Endothelial cell of umbilical vein (primary cell): ENCODE measurements around the gene TMEM222. TPM values are rescaled to one million over a fixed set of nuclear protein-coding genes. Genes with fewer than 3 reads are reported as not detected.

Experiments used
- BruUV-seq: library from RNA; stranded (reverse); fragments of 400-500 nt; replicated peaks from 2 replicates; lab custom pipeline; 2021; lab: Mats Ljungman, UMichigan
- CTCF ChIA-PET: fragments of 300-600, 350-600 bp; sonication (Branson Sonifier 250); formaldehyde crosslinking; loops from one replicate; lab custom pipeline; 2021; ENCODE audit warnings: antibody characterized with exemption, inconsistent platforms; lab: Charles Lee
- POLR2A ChIA-PET: fragments of 300-600, 350-600 bp; sonication (Branson Sonifier 250); formaldehyde crosslinking; loops from one replicate; lab custom pipeline; 2021; ENCODE audit warnings: antibody characterized with exemption, inconsistent platforms; lab: Charles Lee
- DNase-seq: peaks from one replicate; pipeline ENCODE4 v3.0.0-alpha.2; 2011; ENCODE audit warnings: low read depth, low spot score
- FAIRE-seq: peaks from 2 replicates; lab custom pipeline; 2011; peaks lifted over from hg19 to GRCh38; lab: Jason Lieb, UNC
- H2AFZ ChIP-seq: 2 replicates; pipeline ENCODE4 v1.6.0; 2012; ENCODE audit warnings: low read depth, low read length, control low read depth, inconsistent platforms
- H3K27ac ChIP-seq: 2 replicates; pipeline ENCODE4 v1.5.1; 2011; ENCODE audit warnings: low read depth, mild to moderate bottlenecking, control low read depth, low read length, moderate library complexity; ENCODE audit not compliant: insufficient read depth
- H3K27me3 ChIP-seq, 2 experiments: 2 replicates each; pipeline versions ENCODE4 v1.6.0 to v1.6.1; 2011; ENCODE audit warnings: low read length in 2 of 2, mixed read lengths in 1 of 2; ENCODE audit not compliant: control insufficient read depth in 2 of 2, insufficient read depth in 2 of 2
- H3K36me3 ChIP-seq, 2 experiments: 2 replicates in 1 of 2; 3 replicates in 1 of 2; pipeline ENCODE4 v1.5.1; 2011; ENCODE audit warnings: low read length in 2 of 2, mild to moderate bottlenecking in 1 of 2, moderate library complexity in 1 of 2; ENCODE audit not compliant: control insufficient read depth in 2 of 2, insufficient read depth in 2 of 2; ENCODE audit errors: extremely low read depth in 1 of 2
- H3K4me1 ChIP-seq: 3 replicates; pipeline ENCODE4 v1.5.1; 2011; ENCODE audit warnings: mild to moderate bottlenecking, low read length; ENCODE audit not compliant: control insufficient read depth, insufficient read depth; ENCODE audit errors: extremely low read depth
- H3K4me2 ChIP-seq: 2 replicates; pipeline ENCODE4 v1.6.1; 2011; ENCODE audit warnings: low read length, control low read depth, mixed read lengths; ENCODE audit not compliant: insufficient read depth
- H3K4me3 ChIP-seq, 3 experiments: fragments of 200-600 bp in 1 of 3; sonication (generic), shearing (Covaris generic) in 1 of 3; replicated peaks in 1 of 3; 2 replicates each; pipeline ENCODE4 v1.5.1; 2011 to 2016; ENCODE audit warnings: control low read depth in 3 of 3, low read length in 3 of 3, mild to moderate bottlenecking in 2 of 3, inconsistent platforms in 1 of 3, low read depth in 1 of 3, moderate library complexity in 1 of 3; ENCODE audit not compliant: insufficient read depth in 1 of 3
- H3K79me2 ChIP-seq: 2 replicates; pipeline ENCODE4 v1.6.0; 2012; ENCODE audit warnings: low read length, inconsistent platforms; ENCODE audit not compliant: control insufficient read depth, insufficient read depth
- H3K9ac ChIP-seq: replicated peaks from 2 replicates; pipeline ENCODE3; 2011; ENCODE audit warnings: low read length, control low read depth; ENCODE audit not compliant: insufficient read depth; ENCODE audit errors: extremely low read depth
- H3K9me1 ChIP-seq: replicated peaks from 3 replicates; pipeline ENCODE4 v1.6.0; 2011; ENCODE audit warnings: mild to moderate bottlenecking, low read length; ENCODE audit not compliant: control insufficient read depth, insufficient read depth; ENCODE audit errors: extremely low read depth
- H3K9me3 ChIP-seq: replicated peaks from 2 replicates; pipeline ENCODE4 v1.5.1; 2012; ENCODE audit warnings: low read length, inconsistent platforms; ENCODE audit not compliant: control insufficient read depth, insufficient read depth
- H4K20me1 ChIP-seq: replicated peaks from 2 replicates; pipeline ENCODE3; 2011; ENCODE audit warnings: mild to moderate bottlenecking, low read length; ENCODE audit not compliant: control insufficient read depth, insufficient read depth; ENCODE audit errors: extremely low read depth
- EZH2 ChIP-seq: IDR thresholded peaks from 2 replicates; pipeline ENCODE4 v1.6.1; 2012; ENCODE audit warnings: borderline replicate concordance, low read depth, mild to moderate bottlenecking, moderate library complexity, low read length, inconsistent platforms; ENCODE audit not compliant: severe bottlenecking
- FOS ChIP-seq: IDR thresholded peaks from 2 replicates; pipeline ENCODE4 v1.6.1; 2011; ENCODE audit warnings: mild to moderate bottlenecking, low read length, moderate library complexity, borderline replicate concordance; ENCODE audit not compliant: insufficient read depth
- GATA2 ChIP-seq: IDR thresholded peaks from 2 replicates; pipeline ENCODE4 v1.7.0; 2011; ENCODE audit warnings: low read depth, mild to moderate bottlenecking, moderate library complexity, mixed read lengths, low read length; ENCODE audit not compliant: insufficient read length, insufficient read depth
- JUN ChIP-seq: IDR thresholded peaks from 2 replicates; pipeline ENCODE4 v1.6.1; 2011; ENCODE audit warnings: borderline replicate concordance, low read depth; ENCODE audit not compliant: insufficient read length, insufficient read depth
- MYC ChIP-seq: IDR thresholded peaks from one replicate; pipeline ENCODE4 v1.6.1; 2011; ENCODE audit warnings: mild to moderate bottlenecking, low read depth, low read length
- POLR2A ChIP-seq: IDR thresholded peaks from 2 replicates; pipeline ENCODE4 v1.6.1; 2012; ENCODE audit warnings: low read depth, mild to moderate bottlenecking, control low read depth, low read length
- POLR2AphosphoS5 ChIP-seq: IDR thresholded peaks from 2 replicates; pipeline ENCODE4 v1.6.1; 2012; ENCODE audit warnings: low read depth, mild to moderate bottlenecking, control low read depth, low read length, moderate library complexity; ENCODE audit not compliant: insufficient read depth
- dilution Hi-C: fragments of 300-500 bp; cut with MboI; formaldehyde crosslinking; loops from one replicate; pipeline ENCODE4 v1.15.0; 2019; ENCODE audit warnings: low sequenced_read_pairs; ENCODE audit not compliant: extremely low pct_ligation_motif_present
- intact Hi-C: fragments of 100-400 bp; cut with micrococcal nuclease; formaldehyde crosslinking; loops from one replicate; pipeline ENCODE4 v1.10.0; 2022
- polyA plus RNA-seq, 4 experiments: library from polyadenylated mRNA; depleted of rRNA in 3 of 4; stranded (reverse) in 3 of 4; unstranded in 1 of 4; fragments of >200 nt; gene quantifications; 2 replicates each; pipeline versions ENCODE4 v1.2.1 to v1.2.3, GENCODE V29; 2011 to 2012; ENCODE audit warnings: missing spikeins in 1 of 4
- total RNA-seq: library from RNA; stranded (reverse); gene quantifications from 2 replicates; pipeline ENCODE4 v1.2.3, GENCODE V29; 2021
- TF ChIP-seq, protein P1 (sequence below), 2 donors: IDR thresholded peaks; 1 replicate in 1 of 2; 2 replicates in 1 of 2; pipeline ENCODE4 v1.5.1; 2011; ENCODE audit warnings: low read length in 2 of 2, mild to moderate bottlenecking in 2 of 2, moderate library complexity in 2 of 2, control low read depth in 1 of 2, inconsistent platforms in 1 of 2, low read depth in 1 of 2; ENCODE audit not compliant: insufficient read depth in 1 of 2; ENCODE audit errors: extremely low read depth in 1 of 2
- TF ChIP-seq, protein P2 (sequence below): IDR thresholded peaks from 2 replicates; pipeline ENCODE4 v1.6.1; 2011; ENCODE audit not compliant: insufficient read depth, insufficient read length

Gene TMEM222
- total and polyA plus RNA-seq, 2 donors (not counting 3 experiments of a cell fraction or from before 2014, with no cell fraction given), result 45.8 to 76.1 TPM

DNA sequence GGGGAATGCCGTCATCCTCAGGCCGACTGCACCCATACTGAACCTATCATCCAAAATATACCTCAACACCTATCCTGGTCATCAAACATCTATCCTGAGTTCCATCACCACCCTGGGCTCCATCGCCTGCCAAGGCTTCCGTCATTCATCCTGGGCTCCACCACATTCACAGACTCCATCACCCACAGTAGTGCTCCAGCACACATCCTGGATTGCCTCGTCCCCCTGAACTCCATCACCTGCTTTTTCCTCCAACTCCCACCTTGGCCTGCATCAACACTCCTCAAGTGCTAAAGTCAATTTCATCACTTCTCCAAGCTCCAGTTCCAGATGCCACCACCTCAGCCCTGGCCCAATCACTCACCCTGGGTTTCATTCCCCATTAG, 37.0 kb downstream of the TMEM222 start:
- BruUV-seq, result no TSS peak
- H3K4me2 ChIP-seq, result no peak overlapping the region
- no peaks in the 10 kb centered on the region for H3K9me3 ChIP-seq
- H3K4me3 ChIP-seq, result no peak overlapping the region
- H3K79me2 ChIP-seq, result no peaks in the 10 kb centered on the region
- H3K36me3 ChIP-seq, result peaks cover 0 to 4% of the 10 kb centered on the region in 2 experiments
- TF ChIP-seq, protein P1, sequence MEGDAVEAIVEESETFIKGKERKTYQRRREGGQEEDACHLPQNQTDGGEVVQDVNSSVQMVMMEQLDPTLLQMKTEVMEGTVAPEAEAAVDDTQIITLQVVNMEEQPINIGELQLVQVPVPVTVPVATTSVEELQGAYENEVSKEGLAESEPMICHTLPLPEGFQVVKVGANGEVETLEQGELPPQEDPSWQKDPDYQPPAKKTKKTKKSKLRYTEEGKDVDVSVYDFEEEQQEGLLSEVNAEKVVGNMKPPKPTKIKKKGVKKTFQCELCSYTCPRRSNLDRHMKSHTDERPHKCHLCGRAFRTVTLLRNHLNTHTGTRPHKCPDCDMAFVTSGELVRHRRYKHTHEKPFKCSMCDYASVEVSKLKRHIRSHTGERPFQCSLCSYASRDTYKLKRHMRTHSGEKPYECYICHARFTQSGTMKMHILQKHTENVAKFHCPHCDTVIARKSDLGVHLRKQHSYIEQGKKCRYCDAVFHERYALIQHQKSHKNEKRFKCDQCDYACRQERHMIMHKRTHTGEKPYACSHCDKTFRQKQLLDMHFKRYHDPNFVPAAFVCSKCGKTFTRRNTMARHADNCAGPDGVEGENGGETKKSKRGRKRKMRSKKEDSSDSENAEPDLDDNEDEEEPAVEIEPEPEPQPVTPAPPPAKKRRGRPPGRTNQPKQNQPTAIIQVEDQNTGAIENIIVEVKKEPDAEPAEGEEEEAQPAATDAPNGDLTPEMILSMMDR (IDR thresholded peaks at IDR 0.05; ENCODE audit: extremely low read depth in 1 of 2, insufficient read depth in 1 of 2, low read depth in 1 of 2, low read length in 2 of 2), result no peak
- no peak for TF ChIP-seq GATA2
- TF ChIP-seq, protein P2, sequence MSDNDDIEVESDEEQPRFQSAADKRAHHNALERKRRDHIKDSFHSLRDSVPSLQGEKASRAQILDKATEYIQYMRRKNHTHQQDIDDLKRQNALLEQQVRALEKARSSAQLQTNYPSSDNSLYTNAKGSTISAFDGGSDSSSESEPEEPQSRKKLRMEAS, result no peak
- TF ChIP-seq MYC, result no peak
- TF ChIP-seq POLR2AphosphoS5, result no peak
- no peak for TF ChIP-seq EZH2
- no peak for TF ChIP-seq FOS
- no peak for TF ChIP-seq POLR2A
- no peak for TF ChIP-seq JUN
- POLR2A ChIA-PET, result interaction anchor here (0.6 kb wide), 1 partner anchor 356 kb away, joined by 4 read pairs; no protein-coding TSS in a partner anchor
- no peaks in the 10 kb centered on the region for H3K9me1 ChIP-seq
- no peaks in the 10 kb centered on the region for H4K20me1 ChIP-seq
- no peak overlapping the region for H3K27ac ChIP-seq
- no peaks in the 10 kb centered on the region for H3K4me1 ChIP-seq
- H3K27me3 ChIP-seq, result no peaks in the 10 kb centered on the region
- intact Hi-C loops, result no loop called here
- FAIRE-seq, result no peak
- CTCF ChIA-PET, result interaction anchor here (0.6 to 5.5 kb wide), 13 partner anchors 7 to 247 kb away, joined by 3 to 54 read pairs (median 10); partner anchors contain the start of genes GPR3 and MAP3K6
- dilution Hi-C loops, result no loop called here
- H2AFZ ChIP-seq, result no peak overlapping the region
- H3K9ac ChIP-seq, result no peak overlapping the region
- no peak for DNase-seq
